GM18868 (cell line): ENCODE results near the gene SETD3.

Experiments used
- ATAC-seq: cut with Tn5 transposase; IDR thresholded peaks from one replicate; pipeline ENCODE4 v1.9.1; 2021; ENCODE audit warnings: mild to moderate bottlenecking, moderate library complexity; ENCODE audit not compliant: unreplicated experiment

SETD3 gene

DNA sequence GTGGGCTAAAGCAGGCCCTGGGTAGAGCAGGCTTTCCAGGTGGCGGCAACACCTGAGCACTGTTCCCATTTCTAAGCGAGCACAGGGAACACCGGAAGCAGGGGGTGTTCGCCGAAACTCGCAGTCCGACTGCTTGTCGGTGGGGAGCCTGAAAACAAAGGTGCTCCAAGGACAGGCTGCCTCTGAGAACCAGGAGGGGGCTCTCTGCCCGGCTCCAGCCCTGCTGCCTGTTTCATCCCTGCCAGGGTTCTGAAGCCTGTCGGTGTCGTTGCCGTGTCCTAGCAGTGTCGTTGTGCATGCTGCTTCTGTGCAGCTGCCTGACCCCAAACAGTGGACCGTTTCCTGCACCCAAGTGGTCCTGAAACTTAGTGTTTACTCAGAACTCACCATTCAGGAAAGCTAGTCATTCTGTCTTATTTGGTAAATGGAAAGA lies 22.3 kb upstream of the SETD3 start:
- ATAC-seq = no peak

DNA sequence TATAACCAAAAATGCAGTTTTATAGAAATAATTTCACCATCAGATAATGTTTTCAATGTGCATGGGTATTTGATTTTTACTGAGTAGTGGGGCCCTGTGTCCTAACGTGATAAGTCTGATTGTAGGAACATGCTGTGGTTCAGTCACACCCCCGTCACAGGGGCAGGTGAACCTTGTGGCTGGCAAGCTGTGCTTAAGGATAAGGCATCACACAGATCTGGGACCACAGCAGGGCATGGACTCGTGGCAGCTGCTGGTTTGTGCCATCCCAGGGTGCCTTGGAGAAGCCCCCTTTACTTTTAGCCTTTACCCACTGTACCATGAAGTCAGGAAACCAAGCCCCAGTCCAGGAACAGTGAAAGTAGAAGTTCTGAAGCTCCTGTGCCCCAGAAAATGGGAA lies 17.2 kb upstream of the SETD3 start:
- ATAC-seq = no peak

GRCh38 chr14:99497341-99497740 lies 16.7 kb upstream of the SETD3 start:
- no peak for ATAC-seq

- ATAC-seq = no peak
These were observed 3.4 kb upstream of the SETD3 start for GRCh38 chr14:99484106-99484505.

DNA sequence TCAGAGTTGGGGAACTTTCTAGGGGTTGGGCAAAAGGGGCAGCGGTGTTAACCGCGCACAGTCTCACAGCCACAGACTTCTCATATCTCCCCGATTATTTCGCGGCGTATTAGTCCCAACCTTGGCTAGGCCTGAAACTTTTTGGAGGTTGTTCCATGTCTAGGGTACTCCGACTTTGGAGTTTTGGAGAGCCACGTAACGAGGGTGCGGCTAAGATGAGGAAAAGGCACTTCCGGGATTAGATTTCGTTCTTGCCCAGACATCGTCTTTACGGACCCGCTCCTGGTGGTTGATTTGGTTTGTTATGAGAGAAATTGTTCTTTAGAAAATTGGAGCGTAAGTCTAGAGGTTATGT lies 1.1 kb upstream of the SETD3 start:
- no peak for ATAC-seq

- peak; percentile 88 for ATAC-seq
These were observed 472 bp upstream of the SETD3 start, which contains the start of gene CCNK for GRCh38 chr14:99480917-99481744. TSS of gene CCNK (plus strand) at chr14:99481409. CDS start at chr14:99492678, 11,269 bp downstream.

- no peak for ATAC-seq
These were observed 1.3 kb downstream of the SETD3 start for GRCh38 chr14:99479160-99479905.

- no peak for ATAC-seq
These were observed 2.5 kb downstream of the SETD3 start for GRCh38 chr14:99478128-99478527.

DNA sequence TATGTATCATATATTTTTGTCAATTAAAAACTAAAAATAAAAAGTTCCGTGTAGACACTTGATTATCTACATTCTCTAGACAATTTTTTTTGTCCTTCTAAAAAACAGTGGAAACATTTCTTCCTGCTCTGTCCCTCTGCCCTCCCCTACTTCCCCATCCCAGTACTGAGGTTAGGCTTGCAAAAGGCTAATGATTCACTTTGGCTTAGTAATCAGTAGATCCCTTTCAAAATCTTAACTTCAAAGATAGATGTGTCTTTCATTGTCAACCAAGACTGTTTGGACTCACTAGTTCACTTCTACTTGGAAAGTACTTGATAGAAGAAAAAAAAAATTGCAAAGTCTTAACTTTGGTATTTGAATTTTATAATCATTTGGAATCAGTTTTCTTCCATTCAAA lies 3.8 kb downstream of the SETD3 start:
- ATAC-seq = no peak

DNA sequence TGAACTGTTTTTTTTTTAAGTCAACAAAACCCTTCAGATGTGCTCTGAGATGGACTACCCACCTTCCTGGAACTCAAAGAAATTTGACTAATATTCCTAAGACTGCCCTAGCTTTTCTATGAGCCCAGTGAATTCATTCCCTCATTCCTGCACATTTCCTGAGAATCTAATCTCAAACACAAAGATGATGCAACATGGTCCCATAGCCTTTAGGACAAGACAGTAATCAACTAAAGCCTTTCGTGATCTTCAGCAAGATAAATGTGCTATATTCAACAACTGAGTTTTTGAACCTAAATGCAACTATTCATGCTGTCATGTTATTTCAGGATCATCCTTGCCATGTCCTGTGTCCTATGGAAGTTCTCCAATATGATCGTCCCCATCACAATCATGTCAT lies 5.0 kb downstream of the SETD3 start:
- ATAC-seq = no peak

- no peak for ATAC-seq
These were observed 5.5 kb downstream of the SETD3 start for GRCh38 chr14:99475179-99475578.

GRCh38 chr14:99473458-99473857 lies 7.2 kb downstream of the SETD3 start:
- no peak for ATAC-seq

DNA sequence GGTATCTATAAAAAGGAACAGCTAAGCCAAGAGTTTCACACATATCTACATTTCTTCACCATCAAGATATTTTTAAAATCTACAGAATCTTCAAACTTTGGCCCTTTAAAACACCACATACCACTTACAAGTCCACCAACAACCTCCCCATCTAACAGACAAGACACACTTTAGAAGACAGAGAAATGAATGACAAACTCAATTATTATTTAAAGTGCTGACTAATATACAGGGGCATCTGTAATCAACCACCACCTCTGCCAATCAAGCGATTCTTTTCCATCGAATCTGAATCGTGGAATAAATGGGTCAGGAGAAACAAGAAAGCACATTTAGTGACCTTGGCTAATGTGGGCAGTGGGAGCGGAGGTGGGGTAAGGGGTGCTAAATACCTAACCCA lies 7.7 kb downstream of the SETD3 start:
- ATAC-seq = no peak

DNA sequence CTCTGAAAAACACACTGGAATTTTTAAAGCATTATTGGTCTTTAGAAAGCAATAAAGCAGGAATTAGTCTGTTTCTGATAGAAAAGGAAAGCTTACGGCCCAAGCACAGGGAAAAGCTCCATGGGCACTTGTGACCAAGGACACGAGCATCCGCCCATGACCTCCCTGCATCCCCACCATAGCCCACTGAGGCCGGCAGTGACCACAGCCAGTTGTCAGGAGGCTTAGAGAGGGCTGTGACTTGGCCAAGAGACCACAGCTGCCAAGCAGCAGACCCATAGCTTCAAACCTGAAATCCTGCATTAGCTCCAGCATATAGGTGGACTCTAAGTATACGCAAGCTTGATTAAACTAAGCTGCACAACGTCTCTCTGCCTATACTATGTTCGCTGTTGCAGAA lies 8.9 kb downstream of the SETD3 start:
- no peak for ATAC-seq

GRCh38 chr14:99468836-99469592 lies 11.6 kb downstream of the SETD3 start:
- no peak for ATAC-seq

DNA sequence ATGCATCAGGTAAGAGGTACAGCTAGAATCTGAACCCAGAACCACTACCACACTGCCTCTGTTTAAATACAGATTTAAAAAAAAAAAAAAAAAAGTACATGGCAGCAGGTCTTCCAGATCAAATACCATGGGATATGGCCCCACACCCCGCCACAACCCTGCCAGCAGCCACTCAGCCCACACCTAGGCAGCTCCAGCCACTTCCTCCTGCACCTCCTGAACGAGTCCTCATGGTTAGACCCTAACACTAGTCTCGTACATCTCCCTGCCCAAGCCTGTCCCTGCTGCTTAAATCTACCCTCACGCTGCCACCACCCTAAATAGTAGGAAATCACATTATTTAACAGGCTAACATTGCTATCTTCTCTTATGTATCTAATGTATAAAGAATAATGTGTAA lies 12.6 kb downstream of the SETD3 start:
- no peak for ATAC-seq

DNA sequence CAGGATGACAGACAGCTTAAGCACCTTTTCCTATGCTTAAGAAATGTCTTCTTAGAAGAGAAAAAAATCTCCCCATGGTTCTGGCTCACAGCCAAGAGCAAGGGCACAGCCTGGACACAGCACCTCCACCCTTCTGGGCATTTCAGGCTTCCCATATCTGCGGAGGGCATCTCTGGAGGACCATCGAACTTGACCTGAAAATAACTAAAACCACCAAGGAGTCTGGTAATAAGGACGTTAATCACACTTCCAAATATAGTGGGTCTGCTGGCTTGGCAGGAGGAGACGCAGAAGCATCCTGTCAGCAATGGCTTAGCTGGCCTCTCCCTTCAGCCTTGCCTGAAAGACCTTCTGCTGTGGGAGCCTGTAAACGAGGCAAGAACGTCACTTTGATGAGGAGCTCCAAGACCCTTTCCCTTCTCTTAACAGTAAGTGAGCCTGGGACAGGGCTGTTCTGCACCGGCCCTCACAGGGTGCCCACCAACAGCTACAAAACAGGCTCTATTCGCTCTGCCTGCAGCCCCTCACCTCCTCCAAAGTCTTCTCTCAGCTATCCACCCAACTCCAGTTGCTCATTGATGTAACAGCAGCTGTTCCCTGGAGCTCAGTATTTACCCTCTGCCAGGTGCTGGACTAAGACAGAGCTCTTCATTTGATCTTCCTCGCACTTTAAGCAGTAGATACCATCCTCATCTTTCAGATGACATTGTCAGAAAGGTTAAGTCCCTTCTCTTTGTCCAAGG lies 13.2 kb downstream of the SETD3 start:
- ATAC-seq = no peak

GRCh38 chr14:99466758-99467157 lies 13.9 kb downstream of the SETD3 start:
- ATAC-seq = no peak

GRCh38 chr14:99465288-99465687 lies 15.4 kb downstream of the SETD3 start:
- no peak for ATAC-seq

DNA sequence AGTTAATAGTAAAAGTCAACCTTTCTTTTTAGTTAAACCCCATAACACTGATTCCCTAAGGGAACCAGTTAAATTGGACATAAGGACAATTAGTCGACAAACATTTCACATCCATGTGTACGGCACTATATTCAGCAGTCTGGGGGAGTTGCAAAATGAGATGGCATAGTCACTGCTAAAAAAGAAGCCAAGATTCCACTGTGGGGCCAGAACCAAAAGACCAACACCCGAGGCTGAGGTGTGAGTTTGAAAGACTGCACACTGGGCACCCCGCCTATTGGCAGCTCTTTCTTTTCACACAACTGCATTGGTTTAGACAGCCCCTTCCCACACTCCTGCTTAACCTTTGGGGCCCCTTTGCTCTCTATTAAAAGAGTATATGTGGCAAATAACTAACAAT lies 16.7 kb downstream of the SETD3 start:
- ATAC-seq = no peak

- no peak for ATAC-seq
These were observed 18.4 kb downstream of the SETD3 start for GRCh38 chr14:99462210-99462609.
